Measurements from ENCODE around the gene SCN4B.

DNA sequence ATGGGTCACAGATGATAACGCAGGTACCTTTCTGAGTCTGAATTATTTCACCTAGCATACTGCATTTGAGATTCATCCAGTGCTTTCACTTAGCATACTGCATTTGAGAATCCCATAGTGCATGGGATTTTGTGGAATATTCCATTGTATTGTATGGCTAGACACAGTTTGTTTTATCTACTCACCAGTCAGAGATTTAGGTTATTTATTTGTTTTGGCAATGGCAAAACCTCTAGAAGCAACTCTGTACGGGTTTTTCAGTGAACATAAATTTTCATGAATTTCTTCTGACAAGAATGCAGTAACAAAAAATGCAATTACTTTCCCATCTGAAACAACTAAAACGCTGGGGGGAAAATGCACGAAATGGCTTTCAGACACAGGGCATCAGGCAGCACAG, 24.3 kb downstream of the SCN4B start:
- TF ChIP-seq, protein P1, sequence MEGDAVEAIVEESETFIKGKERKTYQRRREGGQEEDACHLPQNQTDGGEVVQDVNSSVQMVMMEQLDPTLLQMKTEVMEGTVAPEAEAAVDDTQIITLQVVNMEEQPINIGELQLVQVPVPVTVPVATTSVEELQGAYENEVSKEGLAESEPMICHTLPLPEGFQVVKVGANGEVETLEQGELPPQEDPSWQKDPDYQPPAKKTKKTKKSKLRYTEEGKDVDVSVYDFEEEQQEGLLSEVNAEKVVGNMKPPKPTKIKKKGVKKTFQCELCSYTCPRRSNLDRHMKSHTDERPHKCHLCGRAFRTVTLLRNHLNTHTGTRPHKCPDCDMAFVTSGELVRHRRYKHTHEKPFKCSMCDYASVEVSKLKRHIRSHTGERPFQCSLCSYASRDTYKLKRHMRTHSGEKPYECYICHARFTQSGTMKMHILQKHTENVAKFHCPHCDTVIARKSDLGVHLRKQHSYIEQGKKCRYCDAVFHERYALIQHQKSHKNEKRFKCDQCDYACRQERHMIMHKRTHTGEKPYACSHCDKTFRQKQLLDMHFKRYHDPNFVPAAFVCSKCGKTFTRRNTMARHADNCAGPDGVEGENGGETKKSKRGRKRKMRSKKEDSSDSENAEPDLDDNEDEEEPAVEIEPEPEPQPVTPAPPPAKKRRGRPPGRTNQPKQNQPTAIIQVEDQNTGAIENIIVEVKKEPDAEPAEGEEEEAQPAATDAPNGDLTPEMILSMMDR (optimal IDR thresholded peaks at IDR 0.05 in 1 of 3, IDR thresholded peaks at IDR 0.05 in 1 of 3, conservative IDR thresholded peaks at IDR 0.05 in 1 of 3; ENCODE audit: extremely low read depth in 1 of 3, insufficient read depth in 2 of 3, low read length in 3 of 3) = no peak
- no peak for TF ChIP-seq EZH2 (IDR thresholded peaks at IDR 0.05; ENCODE audit: low read length)
